Keratinocyte (primary cell): ENCODE measurements around the gene CORO2A.
A peak's percentile ranks its signal among the peaks of the same experiment; 100 is the strongest.

Experiments
- CTCF ChIP-seq, 3 experiments: IDR thresholded peaks in 1 of 3; conservative IDR thresholded peaks in 1 of 3; optimal IDR thresholded peaks in 1 of 3; 2 replicates in 2 of 3; 3 replicates in 1 of 3; pipeline versions ENCODE3 to v1.5.1; 2011; ENCODE audit warnings: low read length in 3 of 3, mild to moderate bottlenecking in 3 of 3, moderate library complexity in 2 of 3, control low read depth in 1 of 3, inconsistent platforms in 1 of 3; ENCODE audit not compliant: insufficient read depth in 2 of 3; ENCODE audit errors: extremely low read depth in 1 of 3
- EZH2 ChIP-seq: IDR thresholded peaks from one replicate; pipeline ENCODE4 v1.6.1; 2012; ENCODE audit warnings: inconsistent platforms, mild to moderate bottlenecking, low read length, moderate library complexity

- peak in 1 of 3 experiments; percentile 6 for TF ChIP-seq CTCF (optimal IDR thresholded peaks at IDR 0.05 in 1 of 3, IDR thresholded peaks at IDR 0.05 in 1 of 3, conservative IDR thresholded peaks at IDR 0.05 in 1 of 3; ENCODE audit: extremely low read depth in 1 of 3, insufficient read depth in 2 of 3, low read length in 3 of 3)
- no peak for TF ChIP-seq EZH2
Observed at GRCh38 chr9:98087420-98088354, 104.8 kb downstream of the CORO2A start.
